GM19438 (cell line): ENCODE results near the gene CCDC150.
"Not testable (repeated sequence)": the region's sequence is repeated elsewhere in the genome, so short reads cannot be mapped to it uniquely, and the experiment has no call there.

Experiments used
- ATAC-seq: cut with Tn5 transposase; IDR thresholded peaks from one replicate; pipeline ENCODE4 v1.9.1; 2021; ENCODE audit warnings: low read depth; ENCODE audit not compliant: unreplicated experiment

The CCDC150 gene

GRCh38 chr2:196639180-196640030 is at the start of gene CCDC150:
TSS of gene CCDC150 (plus strand) at chr2:196639715. CDS start at chr2:196639767, 52 bp downstream.
- ATAC-seq, result peak; percentile 99

DNA sequence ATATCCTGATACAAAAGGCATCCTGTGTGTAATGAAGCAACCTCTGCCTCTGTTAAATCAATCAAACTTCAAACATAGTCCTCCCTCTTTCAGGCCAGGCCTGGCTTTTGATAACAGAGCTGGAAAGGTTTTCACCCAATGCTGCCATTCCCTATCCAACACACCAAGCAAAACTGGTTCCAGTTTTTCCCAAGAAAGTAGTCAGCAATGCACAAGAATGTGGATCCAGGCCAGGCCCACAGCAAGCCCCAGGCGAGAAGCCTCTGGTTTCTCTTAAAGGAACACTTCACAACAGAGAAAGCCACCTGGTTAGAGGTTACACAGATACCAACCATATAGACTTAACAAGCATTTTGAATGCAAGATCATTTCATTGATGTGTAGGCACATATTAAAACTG is 49.2 kb upstream of the CCDC150 start:
- no peak for ATAC-seq

DNA sequence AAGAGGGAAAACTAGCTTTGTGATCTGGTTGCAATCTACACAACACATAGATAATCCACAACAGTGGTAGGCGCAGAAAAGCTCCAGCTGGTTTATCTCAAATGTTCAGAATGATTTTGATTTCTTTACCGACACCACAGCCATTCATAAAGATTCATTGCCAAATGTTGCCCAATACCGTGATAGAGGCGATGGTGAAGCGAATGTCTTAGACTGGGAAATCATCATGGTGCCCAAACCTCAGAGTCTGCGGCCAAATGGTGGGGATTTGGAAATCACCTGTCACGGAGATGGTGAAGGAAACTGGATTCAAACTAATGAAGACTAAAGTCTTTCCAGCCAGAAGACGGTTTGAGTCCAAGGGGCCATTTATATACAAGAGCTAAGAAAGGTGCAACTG is 48.5 kb upstream of the CCDC150 start:
- ATAC-seq, result no peak

DNA sequence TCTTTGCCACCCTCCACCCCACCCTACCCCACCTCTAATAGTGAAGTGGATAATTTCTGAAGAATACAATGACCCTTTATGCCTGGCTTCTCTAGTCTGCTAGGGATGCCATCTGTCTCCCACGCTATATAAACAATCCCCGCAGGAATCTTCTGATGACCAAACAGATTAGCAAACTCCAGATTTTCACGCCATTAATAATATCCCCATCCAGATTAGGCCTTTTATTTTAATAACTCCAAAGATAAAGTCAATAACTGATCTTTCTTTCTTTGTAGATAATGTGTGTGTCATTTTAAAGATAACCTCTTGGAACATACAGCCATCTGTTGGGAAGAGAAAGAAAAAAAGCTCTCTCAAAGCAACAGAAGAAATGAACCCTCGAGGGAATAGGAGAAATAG is 47.9 kb upstream of the CCDC150 start:
- no peak for ATAC-seq

DNA sequence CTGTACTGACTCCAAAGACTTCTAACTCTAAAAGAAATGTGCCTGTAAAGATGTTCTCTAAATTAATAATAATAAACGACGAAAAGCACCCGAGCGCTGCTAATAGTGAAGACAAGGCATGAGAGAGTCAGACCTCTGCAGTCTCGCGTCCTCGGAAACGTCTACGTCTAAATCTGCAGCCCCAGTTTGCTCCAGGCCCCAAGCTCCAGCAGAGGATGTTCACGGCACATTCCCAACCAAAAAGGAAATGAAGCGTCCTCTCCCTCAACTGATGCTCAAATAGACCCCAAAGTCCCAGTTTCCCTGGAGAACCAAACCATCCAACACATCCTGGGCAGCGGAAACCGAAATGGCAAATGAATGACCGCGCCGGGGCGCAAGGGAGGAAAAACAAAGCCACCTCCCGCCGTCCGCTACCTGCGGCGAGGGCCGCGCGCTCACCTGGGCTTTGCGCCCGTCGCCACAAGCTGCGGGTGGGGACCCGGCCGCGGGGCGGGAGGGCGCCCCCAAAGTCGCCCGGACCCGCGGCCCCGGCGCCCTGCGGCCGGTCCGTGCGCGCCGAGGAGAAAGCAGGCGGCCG is 47.1 kb upstream of the CCDC150 start:
- peak; percentile 27 for ATAC-seq

DNA sequence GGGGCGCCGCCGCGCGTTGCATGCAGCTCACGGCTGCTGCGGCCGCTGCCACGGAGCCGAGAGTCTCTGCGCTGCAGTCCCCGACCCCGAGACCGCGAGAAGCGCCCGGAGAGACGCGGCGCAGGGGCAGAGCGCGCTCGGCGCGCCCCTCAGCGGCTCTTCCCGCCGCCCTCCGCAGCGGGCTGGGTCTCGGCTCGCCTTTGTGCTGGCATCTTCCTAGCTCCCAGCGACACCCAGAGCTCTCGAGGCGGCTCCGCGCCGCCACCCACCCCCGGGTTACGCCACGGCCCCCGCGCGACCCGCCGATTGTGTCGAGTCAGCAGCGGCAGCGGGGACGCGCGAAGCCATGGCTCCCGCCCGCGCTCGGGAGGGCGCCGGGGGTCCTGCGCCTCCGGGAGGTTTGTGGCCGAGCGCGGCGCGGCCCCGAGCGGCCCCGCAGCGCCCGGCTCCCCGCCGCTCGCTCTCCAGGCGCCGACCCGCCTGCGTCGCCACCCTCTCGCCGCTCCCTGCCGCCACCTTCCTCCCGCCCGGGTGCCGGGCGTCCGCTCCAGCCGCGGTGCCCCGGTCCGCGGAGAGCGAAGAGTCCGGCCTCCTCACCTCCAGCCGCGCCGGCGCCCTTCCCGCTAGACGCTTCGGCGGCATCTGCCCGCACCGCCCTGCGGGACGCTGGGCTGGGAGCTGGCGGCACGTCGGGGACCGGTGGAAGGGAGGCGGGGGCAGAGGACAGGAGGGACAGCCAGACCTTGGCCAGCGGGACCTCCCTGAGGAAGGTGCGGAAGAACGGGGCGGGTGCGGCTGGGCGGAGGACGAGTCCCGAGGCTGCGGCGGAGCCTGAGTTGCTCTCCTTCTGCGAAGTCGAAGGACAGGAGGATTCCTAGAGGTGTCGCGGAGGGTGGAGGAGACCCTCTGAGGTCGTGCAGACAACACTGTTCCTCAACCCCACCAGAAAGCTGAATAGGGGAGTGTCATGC is 46.3 kb upstream of the CCDC150 start, which contains the start of gene HECW2:
HECW2 (minus strand) TSS at position 644 of the 971 bp plus-strand sequence.
- peak; percentile 59 for ATAC-seq

GRCh38 chr2:196594158-196594557 is 45.4 kb upstream of the CCDC150 start:
- no peak for ATAC-seq

- ATAC-seq, result no peak
Observed at GRCh38 chr2:196597531-196597930, 42.0 kb upstream of the CCDC150 start.

DNA sequence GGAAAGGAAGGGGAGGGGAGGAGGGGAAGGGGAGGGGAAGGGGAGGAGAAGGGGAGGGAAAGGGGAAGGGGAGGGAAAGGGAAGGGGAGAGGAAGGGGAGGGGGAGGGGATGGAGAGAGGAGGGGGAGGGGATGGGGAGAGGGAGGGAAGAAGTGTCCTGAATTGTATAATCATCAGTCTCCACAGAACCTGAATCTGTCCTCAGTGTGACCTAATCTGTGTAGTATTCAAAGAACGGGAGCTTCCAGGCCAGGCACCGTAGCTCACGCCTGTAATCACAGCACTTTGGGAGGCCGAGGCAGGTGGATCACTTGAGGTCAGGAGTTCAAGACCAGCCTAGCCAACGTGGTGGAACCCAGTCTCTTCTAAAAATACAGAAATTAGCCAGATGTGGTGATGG is 41.1 kb upstream of the CCDC150 start:
- no peak for ATAC-seq

DNA sequence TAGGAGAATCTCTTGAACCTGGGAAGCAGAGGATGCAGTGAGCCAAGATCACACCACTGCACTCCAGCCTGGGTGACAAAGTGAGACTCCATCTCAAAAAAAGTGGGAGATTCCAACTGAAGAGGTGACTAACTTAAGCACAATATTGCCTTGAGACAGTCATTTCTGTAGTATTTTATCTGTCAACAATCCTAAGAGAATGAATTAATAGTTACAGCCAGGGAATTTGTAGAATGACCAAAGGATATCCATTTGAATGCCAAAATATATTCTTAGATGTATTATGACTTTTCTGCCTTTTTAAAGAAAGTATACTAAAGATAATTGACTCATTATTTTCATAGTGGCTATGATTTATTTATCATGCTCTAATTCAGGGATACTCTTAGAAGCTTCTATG is 40.7 kb upstream of the CCDC150 start:
- ATAC-seq, result no peak

DNA sequence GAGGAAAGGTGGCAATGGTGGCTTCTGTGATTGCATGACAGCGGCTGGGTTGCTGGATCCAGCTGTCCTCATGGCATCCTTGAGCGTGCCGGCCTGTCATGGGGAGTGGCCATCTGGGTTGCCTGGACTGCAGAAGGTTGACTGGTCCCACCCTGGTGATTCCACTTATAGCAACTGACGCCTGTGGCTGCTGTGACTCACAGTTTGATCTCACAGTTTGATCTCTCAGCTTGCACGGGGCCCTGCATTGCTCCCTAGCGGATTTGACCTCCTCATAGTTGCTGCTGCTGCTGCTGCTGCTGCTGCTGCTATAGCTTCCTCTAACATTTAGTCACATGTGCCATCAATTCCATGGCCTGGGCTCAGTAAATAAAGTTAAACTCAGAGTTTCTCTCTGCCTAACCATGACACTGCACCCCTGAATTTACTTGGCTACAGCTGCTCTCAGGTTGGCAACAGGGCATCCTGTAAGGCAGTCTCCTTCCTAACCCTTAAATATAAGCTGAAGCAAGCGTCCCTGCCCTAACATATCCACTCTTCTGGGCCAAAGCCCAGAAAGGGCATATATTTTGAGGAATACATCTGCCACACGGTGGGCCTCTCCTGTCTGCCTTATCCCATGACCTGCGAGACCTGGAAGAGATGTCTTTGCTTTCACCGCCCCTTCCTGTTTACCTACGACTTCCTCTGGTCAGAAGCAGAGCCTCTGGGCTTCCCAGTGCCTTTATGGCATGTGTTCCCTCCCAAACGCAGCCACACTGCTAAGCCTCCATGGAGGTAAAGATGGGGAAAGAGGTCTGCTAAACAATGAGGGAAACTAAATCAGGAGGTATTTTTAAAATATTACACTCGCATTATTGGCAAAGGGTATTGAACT is 37.8 kb upstream of the CCDC150 start:
- no peak for ATAC-seq

DNA sequence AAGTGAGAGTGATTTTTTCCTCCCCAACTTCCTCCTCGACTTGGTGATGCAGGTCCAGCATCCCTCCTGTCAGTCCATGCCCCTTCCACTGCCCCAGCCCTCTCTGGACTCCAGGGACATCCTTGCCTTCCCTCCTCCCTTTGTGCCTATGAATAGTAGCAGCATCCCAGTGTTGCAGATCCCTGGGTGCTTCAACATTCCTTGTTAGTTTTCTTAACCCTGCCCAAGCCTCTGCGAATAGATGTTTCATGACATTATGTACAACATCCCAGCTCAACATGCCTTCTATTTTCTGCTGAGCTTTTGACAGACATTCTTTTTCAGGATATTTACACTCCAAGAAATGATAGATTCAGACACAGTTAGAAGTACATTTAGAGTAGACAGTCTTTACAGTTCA is 35.3 kb upstream of the CCDC150 start:
- no peak for ATAC-seq

DNA sequence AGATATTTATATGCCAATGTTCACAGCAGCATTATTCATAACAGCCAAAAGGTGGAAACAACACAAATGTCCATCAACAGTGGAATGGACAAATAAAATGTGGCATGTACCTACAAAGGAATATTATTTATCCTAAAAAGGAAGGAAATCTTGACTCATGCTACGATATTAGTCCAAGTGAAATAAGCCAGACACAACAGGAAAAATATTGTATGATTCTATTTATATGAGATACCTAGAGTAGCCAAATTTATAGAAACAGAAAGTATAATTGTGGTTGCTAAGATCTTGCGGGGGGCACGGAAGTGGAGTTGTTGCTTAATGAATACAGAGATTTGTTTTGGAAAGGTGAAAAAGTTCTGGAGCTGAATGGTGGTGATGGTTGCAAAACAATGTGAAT is 33.0 kb upstream of the CCDC150 start:
- ATAC-seq, result no peak

DNA sequence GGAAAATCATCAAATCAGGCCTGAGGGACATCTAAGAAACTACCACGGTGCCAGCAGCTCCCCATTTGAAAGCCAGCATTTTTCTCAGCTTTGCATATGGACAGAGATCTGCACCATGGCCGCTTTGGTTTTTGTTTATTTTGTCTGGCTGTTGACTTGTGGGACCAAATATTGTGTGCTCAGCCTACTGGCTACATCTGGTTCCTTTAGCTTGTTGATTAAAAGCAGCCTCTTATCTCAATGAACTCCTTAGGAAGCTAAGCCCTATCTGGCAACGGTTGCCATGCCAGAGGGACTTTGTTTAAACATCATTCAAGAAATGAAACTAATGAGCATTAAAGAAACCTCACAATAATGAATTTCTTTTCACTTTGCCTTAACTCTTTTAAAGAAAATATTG is 32.4 kb upstream of the CCDC150 start:
- no peak for ATAC-seq

- not testable (repeated sequence) for ATAC-seq
Observed at GRCh38 chr2:196607896-196608295, 31.6 kb upstream of the CCDC150 start.

GRCh38 chr2:196609806-196610205 is 29.7 kb upstream of the CCDC150 start:
- no peak for ATAC-seq

DNA sequence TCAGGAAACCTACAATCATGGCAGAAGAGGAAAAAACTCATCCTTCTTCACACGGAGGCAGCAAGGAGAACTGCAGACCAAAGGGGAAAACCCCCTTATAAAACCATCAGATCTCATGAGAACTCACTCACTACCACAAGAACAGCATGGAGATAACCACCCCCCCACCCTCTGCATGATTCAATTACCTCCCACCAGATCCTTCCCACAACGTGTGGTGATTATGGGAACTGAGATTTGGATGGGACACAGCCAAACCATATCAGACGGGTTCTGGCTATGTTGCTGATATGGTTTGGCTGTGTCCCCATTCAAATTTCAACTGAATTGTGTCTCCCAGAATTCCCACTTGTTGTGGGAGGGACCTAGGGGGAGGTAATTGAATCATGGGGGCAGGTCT is 28.7 kb upstream of the CCDC150 start:
- no peak for ATAC-seq

DNA sequence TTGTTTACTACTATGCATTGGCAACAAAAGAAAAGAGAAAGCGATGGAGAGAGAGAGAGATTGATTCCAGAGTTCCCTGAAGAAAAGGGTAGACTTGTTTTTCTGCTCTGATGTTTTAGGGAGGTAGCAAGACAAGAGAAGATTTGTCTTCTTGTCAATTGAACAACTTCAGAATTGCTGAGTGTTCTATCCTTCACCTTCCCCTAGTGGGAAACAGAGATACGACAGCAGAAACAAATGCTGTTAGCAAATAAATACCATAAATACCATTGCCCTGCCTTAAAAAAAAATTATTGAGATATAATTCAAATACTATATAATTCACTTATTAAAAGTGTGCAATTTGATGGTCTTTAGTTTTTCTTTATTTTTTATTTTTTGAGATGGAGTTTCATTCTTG is 26.2 kb upstream of the CCDC150 start:
- ATAC-seq, result no peak

- no peak for ATAC-seq
Observed at GRCh38 chr2:196617430-196617829, 22.1 kb upstream of the CCDC150 start.

DNA sequence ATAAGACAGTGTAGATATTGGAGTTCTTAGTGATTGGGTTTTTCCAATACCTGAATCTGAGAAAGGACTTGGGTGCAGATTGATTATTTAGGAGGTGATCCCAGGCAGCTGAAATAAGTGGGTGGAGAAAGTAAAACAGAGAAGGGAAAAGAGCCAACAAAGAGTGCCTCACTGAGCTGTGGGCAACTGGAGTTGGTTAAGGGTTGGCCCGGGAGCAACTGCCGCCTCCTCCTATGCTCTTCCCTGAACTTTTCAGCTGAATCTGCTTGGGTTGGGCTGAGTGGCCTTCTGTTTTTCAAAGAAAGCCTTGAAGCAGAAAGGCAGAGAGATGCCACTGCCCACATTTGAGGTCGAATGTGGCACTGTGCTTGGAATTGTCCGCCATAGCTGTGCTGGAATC is 20.9 kb upstream of the CCDC150 start:
- no peak for ATAC-seq
